GM18499 (cell line): ENCODE measurements around the gene PARS2.

Experiments
- ATAC-seq: cut with Tn5 transposase; IDR thresholded peaks from one replicate; pipeline ENCODE4 v1.9.1; 2021; ENCODE audit warnings: moderate number of reproducible peaks; ENCODE audit not compliant: insufficient read depth, unreplicated experiment

Gene PARS2

DNA sequence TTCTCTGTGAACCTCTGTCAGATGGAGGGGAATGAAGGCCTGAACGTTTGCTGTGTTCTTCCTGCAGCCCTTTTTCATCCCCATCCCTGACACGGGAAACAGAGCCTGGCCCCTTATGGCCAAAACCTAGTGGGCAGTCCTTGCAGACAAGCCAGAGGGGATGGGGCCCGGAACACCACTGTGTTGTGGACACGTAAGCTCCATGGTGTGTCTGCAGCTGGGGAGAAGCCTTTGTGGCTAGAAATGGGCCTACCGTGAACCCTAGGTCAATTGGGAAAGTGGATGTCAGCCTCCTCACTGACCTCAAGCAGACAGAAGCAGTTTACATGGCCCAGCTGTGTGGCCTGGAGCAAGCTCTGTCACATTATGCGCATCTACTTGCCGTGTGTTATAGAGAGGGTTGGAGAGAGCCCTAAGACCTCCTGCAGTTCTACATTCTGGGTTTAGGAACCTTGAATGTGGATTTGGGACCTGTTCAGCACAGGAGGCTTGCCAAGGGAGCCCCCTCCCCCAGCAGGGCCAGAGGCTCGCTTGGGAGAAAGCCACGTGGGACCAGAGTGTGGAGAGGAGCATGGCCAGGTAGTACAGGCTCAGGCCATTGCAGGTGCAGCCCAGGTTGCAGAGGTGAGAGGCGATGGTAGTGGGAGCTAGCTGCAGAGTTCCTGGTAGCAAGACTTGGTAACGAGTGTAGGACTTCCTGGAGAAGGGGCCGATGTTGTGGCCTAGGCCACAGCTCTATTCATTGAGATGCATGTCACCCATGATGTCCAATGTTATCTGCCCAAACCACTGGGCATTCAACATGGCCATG lies 20.7 kb downstream of the PARS2 start:
- ATAC-seq, result no peak

- ATAC-seq, result no peak
Observed at GRCh38 chr1:54742282-54742681, 22.0 kb downstream of the PARS2 start.

- no peak for ATAC-seq
Observed at GRCh38 chr1:54741531-54741930, 22.8 kb downstream of the PARS2 start.

DNA sequence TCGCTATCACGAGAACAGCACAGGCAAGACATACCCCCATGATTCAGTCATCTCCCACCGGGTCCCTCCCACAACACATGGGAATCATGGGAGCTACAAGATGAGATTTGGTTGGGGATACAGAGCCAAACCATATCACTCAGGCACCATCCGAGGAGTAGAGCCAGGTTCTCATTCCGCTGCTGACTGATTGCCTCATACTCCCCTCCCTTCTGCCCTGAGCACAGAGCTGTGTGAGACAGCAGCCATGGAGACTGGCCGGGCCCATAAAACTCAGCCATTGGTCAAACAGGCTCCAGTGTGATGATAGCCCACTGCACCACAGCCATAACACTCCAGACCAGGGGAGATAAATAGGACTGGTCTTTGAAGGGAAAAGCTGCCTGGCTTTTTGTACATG lies 26.1 kb downstream of the PARS2 start:
- no peak for ATAC-seq

DNA sequence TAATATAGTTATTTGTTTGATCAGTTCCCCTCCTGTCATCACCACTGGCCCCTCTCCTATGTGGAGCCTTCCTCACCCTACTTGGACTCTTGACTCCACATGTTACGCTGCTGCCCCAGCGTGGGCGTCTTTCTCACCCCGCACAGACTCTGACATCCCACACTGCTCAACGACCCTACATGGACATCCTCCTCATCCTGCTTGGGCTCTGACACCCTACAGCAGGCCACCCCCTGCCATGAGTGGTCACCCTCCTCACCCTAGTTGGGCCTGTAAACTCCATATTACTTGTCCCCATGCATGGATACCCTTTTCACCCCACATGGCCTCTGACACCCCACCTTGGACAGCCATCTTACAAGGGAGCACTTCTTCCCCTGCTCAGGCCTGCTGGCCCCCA lies 27.6 kb downstream of the PARS2 start:
- ATAC-seq, result no peak

GRCh38 chr1:54728027-54728426 lies 36.3 kb downstream of the PARS2 start:
- no peak for ATAC-seq

- no peak for ATAC-seq
Observed at GRCh38 chr1:54724771-54725170, 39.6 kb downstream of the PARS2 start.

- ATAC-seq, result no peak
Observed at GRCh38 chr1:54723985-54724384, 40.3 kb downstream of the PARS2 start.

- no peak for ATAC-seq
Observed at GRCh38 chr1:54721719-54722118, 42.6 kb downstream of the PARS2 start.

GRCh38 chr1:54716299-54717047 lies 47.9 kb downstream of the PARS2 start:
- ATAC-seq, result peak; percentile 19

DNA sequence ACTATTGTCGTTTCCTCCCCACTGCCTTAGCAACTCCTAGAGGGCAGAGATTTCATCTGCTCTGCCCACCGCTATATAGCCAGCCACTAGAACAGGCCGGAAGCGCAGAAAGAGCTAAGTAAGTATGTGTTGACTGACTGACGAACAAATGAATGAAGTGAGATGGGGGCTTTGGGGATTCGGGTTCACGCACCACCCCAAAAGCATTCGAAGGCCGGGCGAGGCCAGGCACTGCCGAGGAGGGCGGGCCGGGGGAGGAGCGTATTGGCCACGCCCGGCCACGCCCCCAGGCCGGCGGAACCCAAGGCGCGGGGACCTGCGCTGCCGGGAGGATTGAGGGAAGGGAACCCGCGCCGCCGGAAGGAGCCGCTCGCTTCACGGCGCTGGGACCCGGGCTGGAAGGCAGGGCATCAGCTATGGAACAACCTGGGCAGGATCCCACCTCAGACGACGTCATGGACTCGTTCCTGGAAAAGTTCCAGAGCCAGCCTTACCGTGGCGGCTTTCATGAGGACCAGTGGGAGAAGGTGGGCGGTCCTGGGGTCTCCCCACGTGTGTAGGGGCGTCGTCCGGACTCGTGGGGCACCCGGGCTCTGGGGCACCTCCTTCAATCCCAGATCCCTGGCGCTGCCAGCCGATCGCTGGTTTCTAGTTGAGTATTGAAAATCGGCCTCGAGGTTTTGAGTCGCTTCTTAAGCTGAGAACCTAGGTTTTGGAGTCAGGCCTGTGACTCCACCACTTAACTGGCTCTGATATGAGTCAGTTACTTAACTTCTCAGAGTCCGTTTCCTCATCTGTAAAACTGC lies 48.6 kb downstream of the PARS2 start, which contains the start of gene TTC4:
TSS of gene TTC4 (plus strand) at position 369 of the 806 bp plus-strand sequence. CDS start at position 417, 48 bp downstream.
- ATAC-seq, result peak; percentile 51

GRCh38 chr1:54714881-54715492 lies 49.3 kb downstream of the PARS2 start:
- no peak for ATAC-seq

GRCh38 chr1:54711536-54711935 lies 52.8 kb downstream of the PARS2 start:
- no peak for ATAC-seq

DNA sequence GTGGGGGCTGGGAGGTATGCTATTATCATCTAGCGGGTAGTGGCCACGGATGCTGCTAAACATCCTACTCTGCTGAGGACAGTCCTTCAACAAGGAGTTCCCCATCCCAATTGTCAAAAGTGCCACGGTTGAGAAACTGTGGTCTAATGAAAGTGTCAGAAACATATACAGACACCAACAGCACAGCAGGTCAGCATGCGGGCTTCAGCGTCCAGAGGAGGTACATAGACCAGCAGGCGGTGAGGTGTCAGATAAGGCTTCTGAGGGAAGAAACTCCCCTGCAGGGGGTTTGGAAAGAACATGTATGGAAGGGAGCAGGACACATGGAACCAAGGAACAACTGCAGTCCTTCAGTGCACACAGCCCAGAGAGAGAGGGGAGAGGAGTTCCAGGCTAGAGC lies 53.5 kb downstream of the PARS2 start:
- no peak for ATAC-seq

DNA sequence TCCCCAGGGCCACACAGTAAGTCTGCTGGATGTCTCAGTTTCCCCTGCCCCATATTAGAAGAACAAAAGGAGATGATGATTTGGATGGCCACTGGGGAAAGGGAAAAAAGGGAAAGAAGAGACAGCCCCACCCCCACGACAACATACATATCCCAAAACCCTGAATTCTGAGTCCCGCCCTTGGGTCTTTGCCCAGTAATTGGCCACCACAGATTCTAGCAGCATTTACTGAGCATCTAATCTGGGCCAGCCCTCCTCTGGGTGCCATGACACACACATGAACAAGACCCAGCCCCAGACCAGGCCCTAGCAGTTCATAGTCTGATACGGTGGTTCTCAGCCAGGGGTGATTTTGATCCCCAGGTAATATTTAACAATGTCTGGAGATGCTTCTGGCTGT lies 53.9 kb downstream of the PARS2 start:
- ATAC-seq, result no peak

- ATAC-seq, result no peak
Observed at GRCh38 chr1:54709547-54710292, 54.6 kb downstream of the PARS2 start.

DNA sequence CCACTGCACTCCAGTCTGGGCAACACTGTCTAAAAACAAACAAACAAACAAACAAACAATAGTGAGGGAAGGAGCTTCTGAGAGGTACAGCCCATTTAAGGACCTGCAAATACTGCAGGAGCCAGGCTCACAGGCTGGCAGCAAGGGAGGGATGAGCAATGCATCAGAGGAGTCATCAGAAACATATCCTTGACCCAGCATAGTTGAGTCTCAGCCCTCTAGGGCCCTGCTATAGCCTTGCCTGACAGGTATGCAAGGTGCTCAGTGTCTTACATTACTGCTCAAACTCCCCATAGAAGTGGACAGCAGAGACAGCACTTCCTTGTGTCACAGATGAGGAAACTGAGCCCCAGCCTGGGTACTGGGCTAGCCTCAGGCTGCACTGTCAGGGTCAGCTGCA lies 55.9 kb downstream of the PARS2 start:
- ATAC-seq, result no peak
